Activated naive CD8-positive, alpha-beta T cell treated with anti-CD3 and anti-CD28 coated beads, Interleukin-2, amount 50 U/mL, for 24 hours (primary cell): ENCODE results near the gene SDHB.
A peak's percentile ranks its signal among the peaks of the same experiment; 100 is the strongest.
"Not testable (repeated sequence)": the region's sequence is repeated elsewhere in the genome, so short reads cannot be mapped to it uniquely, and the experiment has no call there.

Experiments
- ATAC-seq: fragments of 150-1000 bp; cut with Tn5 transposase; one replicate; pipeline ENCODE4 v1.10.0; 2021
- DNase-seq: peaks from one replicate; pipeline ENCODE4 v3.0.0; 2021
- H3K27ac Mint-ChIP-seq: one replicate; pipeline ENCODE4 v1.8.0; 2021; ENCODE audit warnings: mild to moderate bottlenecking, mixed read lengths
- H3K27me3 Mint-ChIP-seq: one replicate; pipeline ENCODE4 v1.8.0; 2021; ENCODE audit warnings: mixed read lengths
- H3K36me3 Mint-ChIP-seq: one replicate; pipeline ENCODE4 v1.8.0; 2021; ENCODE audit warnings: low read depth, mixed read lengths
- H3K4me1 Mint-ChIP-seq: one replicate; pipeline ENCODE4 v1.8.0; 2021; ENCODE audit warnings: mixed read lengths
- H3K4me3 Mint-ChIP-seq: one replicate; pipeline ENCODE4 v1.8.0; 2021; ENCODE audit warnings: mild to moderate bottlenecking, moderate library complexity, mixed read lengths
- H3K9me3 Mint-ChIP-seq: one replicate; pipeline ENCODE4 v1.8.0; 2021; ENCODE audit warnings: mixed read lengths

Gene SDHB

DNA sequence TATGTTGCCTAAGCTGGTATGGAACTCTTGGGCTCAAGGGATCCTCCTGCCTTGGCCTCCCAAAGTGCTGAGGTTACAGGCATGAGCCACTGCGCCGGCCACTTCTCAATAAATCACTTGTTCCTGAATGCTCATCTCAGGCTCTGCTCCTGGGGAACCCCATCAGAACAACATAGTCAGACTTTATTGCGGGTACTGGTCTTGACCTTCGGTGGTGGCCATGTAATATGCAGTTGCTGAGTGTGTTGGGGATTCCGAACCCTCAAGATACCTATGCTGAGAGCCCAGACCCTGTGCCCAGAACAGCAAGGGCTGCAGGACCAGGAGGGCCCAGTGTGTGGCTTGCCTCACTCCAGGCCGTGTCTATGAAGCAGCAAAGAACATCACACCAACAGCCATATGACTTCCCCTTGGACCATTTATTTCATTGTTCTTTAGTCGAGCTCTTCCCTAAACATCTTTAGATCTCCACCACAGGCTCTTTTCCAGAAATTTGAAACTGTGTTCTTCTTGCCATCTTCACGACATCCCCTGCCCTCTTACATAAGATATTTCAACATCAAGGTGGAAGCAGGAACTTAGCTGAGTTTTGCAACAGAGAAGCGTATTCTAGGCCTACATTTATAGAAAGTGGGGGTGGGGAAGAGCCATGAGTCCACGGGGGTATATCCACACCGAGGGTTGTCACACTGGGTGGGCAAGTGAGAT is 12.7 kb upstream of the SDHB start:
- Mint-ChIP-seq H3K4me3 (no peak overlapping the region), H3K9me3 (no peaks in the 10 kb centered on the region), H3K4me1 (peaks cover 2% of the 10 kb centered on the region), H3K27ac (no peak overlapping the region), H3K27me3 (peaks cover 4% of the 10 kb centered on the region), H3K36me3 (no peaks in the 10 kb centered on the region)
- DNase-seq (no peak), ATAC-seq (no peak)

DNA sequence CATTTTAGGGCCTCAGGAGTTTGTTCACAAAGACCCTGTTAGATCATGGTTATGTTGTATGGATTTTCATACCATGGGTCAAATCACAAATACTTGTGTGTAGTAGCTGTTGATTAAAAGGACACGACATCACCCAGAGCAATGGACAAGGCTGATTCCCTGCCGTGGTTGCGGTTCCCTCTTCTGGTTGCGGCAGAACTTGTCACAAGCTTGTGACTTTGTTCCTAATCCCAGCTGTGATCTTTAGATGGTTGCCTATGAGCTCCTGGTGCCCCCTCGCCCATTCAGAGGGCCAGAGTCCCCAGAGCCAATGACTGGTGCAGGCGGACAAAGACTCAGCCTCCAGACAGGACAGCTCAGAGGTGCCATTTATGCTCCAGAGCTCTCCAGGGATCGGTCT is 11.8 kb upstream of the SDHB start:
- Mint-ChIP-seq H3K9me3 (no peaks in the 10 kb centered on the region), H3K4me3 (no peak overlapping the region), H3K4me1 (peaks cover 2% of the 10 kb centered on the region), H3K27ac (no peak overlapping the region), H3K36me3 (no peaks in the 10 kb centered on the region), H3K27me3 (peaks cover 4% of the 10 kb centered on the region)
- ATAC-seq (no peak), DNase-seq (no peak)

DNA sequence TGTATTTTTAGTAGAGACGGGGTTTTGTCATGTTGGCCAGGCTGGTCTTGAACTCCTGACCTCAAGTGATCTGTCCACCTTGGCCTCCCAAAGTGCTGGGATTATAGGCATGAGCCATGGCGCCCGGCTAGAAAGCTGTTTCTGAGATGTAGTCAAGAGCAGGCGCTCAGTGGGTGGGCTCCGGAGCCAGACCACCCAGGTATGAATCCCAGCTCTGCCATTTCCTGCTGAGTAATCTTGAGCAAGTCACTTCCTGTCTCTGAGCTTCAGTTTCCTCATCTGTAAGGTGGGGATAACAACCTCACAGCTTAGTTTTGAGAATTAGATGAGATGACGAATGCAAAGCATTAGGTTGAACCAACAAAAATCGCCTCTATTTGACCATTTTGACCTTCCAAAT is 8.9 kb upstream of the SDHB start:
- not testable (repeated sequence) for H3K36me3 Mint-ChIP-seq, H3K4me3 Mint-ChIP-seq, H3K27ac Mint-ChIP-seq, ATAC-seq, H3K4me1 Mint-ChIP-seq, DNase-seq, H3K9me3 Mint-ChIP-seq
- peaks cover 10% of the 10 kb centered on the region for H3K27me3 Mint-ChIP-seq

DNA sequence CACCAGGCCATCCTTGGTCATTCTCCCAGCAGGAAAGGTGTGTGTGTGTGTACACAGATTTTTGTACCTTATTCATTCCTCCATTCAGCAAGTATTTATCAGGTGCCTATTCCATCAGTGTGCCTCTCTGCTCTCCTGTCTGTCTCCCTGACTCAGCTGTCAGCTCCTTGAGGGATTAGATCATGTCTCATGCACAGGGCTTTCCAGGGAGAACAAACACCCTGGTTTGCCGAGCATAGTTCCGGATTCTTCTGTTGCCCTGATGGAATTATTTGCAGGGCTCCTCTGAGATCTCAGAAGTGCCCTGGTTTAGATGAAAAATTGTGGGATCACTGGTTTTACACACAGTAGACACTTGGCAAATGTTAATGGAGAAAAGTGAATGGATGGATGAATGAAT is 8.1 kb upstream of the SDHB start:
- Mint-ChIP-seq H3K27me3 (peaks cover 10% of the 10 kb centered on the region), H3K4me3 (no peak overlapping the region), H3K4me1 (peaks cover 2% of the 10 kb centered on the region), H3K36me3 (no peaks in the 10 kb centered on the region), H3K27ac (no peak overlapping the region), H3K9me3 (no peaks in the 10 kb centered on the region)
- DNase-seq (no peak), ATAC-seq (no peak)

DNA sequence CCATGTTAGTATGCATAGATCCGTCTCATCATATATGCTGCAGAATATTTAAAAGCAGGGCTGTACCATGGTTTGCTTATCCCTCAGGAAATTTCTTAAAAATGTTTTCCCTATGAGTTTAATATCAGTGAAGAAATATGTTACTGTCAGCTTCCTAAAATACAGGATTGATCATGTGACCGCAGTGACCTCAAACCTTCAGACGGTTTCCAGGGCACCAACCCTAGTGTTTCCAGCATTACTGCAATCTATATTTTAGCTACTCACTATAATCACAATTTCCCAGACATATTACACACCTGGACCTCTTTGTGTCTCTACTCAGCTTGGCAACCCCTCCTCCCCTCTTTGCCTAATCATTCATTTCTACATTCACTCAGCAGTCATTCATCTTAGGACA is 7.7 kb upstream of the SDHB start:
- no peaks in the 10 kb centered on the region for H3K36me3 Mint-ChIP-seq

DNA sequence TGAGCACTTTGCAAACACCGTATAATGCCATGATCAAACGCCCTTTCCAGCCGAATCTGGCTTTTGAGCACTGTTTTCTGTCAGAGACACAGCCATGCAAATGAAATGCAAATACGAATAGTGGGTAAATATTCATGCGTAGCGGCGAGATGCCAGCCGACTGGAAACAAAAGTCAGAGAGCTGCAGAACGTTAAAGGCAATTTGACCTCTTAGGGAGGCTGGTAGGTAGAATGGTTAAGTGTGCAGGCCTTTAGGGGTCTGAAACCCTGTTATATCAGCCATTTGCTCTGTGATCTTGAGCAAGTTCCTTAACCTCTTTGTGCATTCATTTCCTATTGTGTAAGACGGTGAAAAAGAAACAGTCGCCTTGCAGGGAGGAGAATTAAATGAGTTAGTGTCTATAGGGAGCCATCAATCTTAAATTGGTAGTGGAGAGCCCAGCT is 6.5 kb upstream of the SDHB start:
- Mint-ChIP-seq H3K4me3 (no peak overlapping the region), H3K27me3 (peaks cover 10% of the 10 kb centered on the region), H3K9me3 (no peaks in the 10 kb centered on the region), H3K4me1 (peaks cover 2% of the 10 kb centered on the region), H3K36me3 (no peaks in the 10 kb centered on the region), H3K27ac (no peak overlapping the region)
- ATAC-seq (no peak), DNase-seq (no peak)

More for the DNA sequence above, 7.7 kb upstream of the SDHB start:
- DNase-seq (no peak), ATAC-seq (no peak)
- H3K4me3 Mint-ChIP-seq = no peak overlapping the region
- peaks cover 10% of the 10 kb centered on the region for H3K27me3 Mint-ChIP-seq
- no peaks in the 10 kb centered on the region for H3K9me3 Mint-ChIP-seq
- H3K4me1 Mint-ChIP-seq = peaks cover 2% of the 10 kb centered on the region
- H3K27ac Mint-ChIP-seq = no peak overlapping the region

DNA sequence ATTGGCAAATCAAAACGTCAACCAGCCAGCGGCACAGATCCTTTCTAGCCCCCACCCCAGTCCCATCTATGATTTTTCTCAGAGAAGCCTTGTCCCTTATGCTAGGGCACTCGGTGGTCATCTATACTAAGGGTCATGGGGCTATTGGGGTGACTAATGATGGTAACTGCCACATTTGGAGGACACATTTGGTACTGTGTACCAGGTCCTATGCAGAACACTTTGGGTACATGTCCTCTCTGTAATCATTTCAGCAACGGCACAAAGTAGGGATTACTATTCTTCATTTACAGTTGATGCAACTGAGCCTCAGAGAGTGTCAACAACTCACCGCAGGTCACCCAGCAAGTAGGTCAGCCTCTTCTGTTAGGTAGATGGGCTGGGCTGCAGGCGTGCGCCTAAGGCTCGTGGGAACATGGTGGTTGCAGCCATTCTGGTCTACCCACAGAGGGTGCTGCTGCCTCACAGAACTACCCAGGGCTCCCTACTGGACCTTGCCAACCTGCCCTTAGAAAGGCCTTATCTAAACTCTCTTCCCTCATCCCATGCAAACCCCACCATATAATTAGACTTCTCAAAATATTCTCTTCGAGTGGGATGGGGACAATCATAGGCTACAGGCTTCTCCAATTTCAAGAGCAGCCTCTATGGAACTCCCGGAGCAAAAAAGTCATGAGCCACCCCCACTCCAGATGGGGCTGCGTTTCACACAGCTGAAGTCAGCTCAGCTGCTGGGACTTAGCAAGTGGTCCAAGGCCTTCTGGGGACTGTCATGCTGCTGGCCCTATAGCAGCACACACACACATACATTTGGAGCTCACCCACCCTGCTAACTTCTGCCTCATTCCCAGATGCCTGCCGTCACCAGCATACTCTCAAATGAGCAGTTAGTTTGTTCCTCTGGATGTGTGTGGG is 5.8 kb upstream of the SDHB start:
- H3K36me3 Mint-ChIP-seq = no peaks in the 10 kb centered on the region
- peaks cover 5% of the 10 kb centered on the region for H3K4me1 Mint-ChIP-seq
- peaks cover 10% of the 10 kb centered on the region for H3K27me3 Mint-ChIP-seq
- no peaks in the 10 kb centered on the region for H3K9me3 Mint-ChIP-seq
- no peak overlapping the region for H3K4me3 Mint-ChIP-seq
- H3K27ac Mint-ChIP-seq = no peak overlapping the region
- peak; percentile 80 for ATAC-seq
- peak; percentile 37 for DNase-seq

DNA sequence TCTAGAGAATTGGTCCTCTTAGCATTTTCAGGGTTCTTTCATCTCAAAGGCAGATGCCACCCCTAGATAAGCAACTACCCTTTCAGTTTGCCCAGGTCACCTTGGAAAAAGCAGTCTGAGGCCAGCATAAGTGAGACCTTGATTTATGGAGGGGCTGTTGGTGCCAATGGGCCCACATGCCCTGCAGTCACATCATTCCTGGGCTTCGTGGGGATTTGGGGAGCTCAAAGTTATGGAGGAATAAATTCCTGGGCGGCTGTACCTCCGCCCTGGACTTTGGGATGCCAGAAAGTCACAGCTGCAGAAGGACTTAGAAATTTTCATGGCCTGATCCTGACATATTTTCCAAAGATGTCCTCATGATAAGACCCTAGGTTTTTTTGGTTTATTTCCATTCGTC is 2.7 kb upstream of the SDHB start:
- ATAC-seq (no peak), DNase-seq (no peak)
- Mint-ChIP-seq H3K4me1 (peaks cover 21% of the 10 kb centered on the region), H3K27ac (no peak overlapping the region), H3K36me3 (peaks cover 6% of the 10 kb centered on the region), H3K4me3 (no peak overlapping the region), H3K9me3 (no peaks in the 10 kb centered on the region), H3K27me3 (peaks cover 6% of the 10 kb centered on the region)

DNA sequence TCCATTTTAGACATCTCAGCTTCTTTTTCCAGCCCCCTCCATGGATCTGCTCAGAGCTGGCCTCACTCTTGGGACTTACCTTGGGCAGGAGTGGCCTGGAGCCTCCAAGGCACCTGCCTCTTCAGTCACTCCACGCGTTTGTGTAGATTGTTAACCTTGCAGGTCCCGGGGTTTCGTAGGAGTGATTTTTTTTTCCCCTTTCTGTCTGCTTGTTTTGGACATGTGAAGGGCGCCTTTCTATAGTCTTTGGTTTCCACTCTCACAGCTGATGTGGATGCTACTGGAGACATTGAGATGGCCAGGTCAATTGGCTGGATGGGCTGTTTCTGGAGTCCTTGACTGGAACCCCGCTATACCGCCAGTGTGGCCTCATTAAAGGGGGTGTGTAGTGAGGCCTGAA is 2.0 kb upstream of the SDHB start:
- no peak overlapping the region for H3K27ac Mint-ChIP-seq
- H3K9me3 Mint-ChIP-seq = no peaks in the 10 kb centered on the region
- no peak overlapping the region for H3K4me3 Mint-ChIP-seq

DNA sequence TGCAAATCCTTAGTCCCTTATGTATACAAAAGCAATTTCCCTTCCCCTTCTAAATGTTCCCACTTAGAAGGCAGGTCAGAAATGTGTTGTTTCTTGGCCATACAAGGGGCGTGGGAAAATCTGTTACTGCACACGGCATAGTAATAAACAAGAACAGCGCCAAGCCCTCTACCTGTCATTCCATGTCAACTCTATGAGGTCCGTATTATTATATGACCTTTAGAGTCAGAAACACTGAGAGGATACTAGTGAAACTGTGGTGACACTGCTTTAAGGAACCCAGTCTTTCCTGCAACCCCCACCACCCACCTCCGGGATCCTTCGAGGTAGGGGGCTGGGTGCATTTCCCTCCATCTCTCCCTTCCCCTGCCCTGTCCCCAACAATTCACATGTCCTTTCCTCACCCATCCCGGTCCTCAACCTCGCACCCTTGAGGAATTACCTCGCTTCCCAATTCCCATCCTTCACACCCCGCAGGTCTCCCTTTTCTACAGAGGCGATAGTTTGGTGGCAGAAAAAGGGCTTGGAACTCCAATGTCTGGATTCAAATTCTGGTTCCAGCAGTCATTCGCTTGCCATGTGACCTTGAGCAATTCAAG is 647 bp downstream of the SDHB start:
- peaks cover 30% of the 10 kb centered on the region for H3K4me1 Mint-ChIP-seq
- H3K27me3 Mint-ChIP-seq = peaks cover 3% of the 10 kb centered on the region
- H3K27ac Mint-ChIP-seq = peak overlapping the region; percentile 96
- no peak for ATAC-seq
- H3K36me3 Mint-ChIP-seq = peaks cover 17% of the 10 kb centered on the region
- DNase-seq = no peak
- no peaks in the 10 kb centered on the region for H3K9me3 Mint-ChIP-seq
- peak overlapping the region; percentile 99 for H3K4me3 Mint-ChIP-seq

More for the DNA sequence above, 2.0 kb upstream of the SDHB start:
- DNase-seq = no peak
- H3K27me3 Mint-ChIP-seq = peaks cover 6% of the 10 kb centered on the region
- H3K4me1 Mint-ChIP-seq = peaks cover 28% of the 10 kb centered on the region
- no peak for ATAC-seq
- H3K36me3 Mint-ChIP-seq = peaks cover 12% of the 10 kb centered on the region

DNA sequence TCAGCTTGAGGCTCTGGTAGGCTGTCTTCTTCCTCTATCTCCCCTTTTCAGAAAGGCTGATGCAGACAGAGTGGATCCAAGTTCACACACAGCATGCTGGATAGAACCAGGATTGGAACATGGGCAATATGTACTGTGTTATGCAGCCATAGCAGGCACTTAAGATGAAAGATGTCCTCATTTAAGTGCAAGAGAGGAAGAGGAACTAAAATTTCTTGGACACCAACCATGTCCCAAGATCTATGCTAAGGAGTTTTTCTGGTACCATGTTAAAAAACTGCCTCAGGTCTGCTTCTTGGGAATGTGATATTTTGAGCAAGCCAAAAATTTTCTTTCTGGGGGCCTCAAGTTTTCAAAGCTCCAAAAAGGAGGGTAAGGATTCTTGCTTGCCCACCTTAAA is 1.2 kb downstream of the SDHB start:
- ATAC-seq = no peak
- Mint-ChIP-seq H3K36me3 (peaks cover 17% of the 10 kb centered on the region), H3K4me3 (peak overlapping the region; percentile 99), H3K27ac (peak overlapping the region; percentile 15), H3K27me3 (no peaks in the 10 kb centered on the region), H3K4me1 (peaks cover 33% of the 10 kb centered on the region), H3K9me3 (no peaks in the 10 kb centered on the region)
- DNase-seq = no peak

DNA sequence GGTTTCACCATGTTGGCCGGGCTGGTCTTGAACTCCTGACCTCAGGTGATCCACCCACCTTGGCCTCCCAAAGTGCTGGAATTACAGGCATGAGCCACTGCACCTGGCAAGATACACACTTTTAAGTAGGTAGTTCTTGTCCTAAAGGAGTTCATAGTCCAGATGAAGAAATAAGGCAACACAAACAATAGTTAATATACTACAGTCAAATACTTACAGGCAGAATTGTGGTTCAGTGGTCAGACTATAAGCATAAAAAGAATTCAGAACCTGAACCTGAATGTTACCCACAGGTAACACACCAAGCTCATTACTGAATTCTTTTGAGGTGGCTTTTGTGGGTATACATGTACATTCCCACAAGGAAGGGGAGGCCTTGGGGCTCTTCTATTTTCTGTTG is 1.8 kb downstream of the SDHB start:
- H3K27ac Mint-ChIP-seq = no peak overlapping the region

DNA sequence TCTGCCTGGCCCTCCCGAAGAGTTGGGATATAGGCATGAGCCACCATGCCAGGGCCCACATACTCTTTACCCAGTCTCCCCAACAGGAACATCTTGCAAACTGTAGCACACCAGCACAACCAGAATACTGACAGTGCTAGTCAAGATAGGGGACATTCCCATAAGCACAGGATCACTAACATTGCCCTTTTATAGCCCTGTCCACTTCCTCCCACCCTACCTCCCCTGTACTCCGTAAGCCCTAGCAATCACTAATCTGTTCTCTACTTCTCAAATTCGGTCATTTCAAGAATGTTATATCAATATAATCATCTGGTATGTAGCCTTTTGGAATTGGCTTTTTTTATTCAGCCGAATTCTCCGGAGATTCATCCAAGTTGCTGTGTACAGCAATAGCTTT is 5.9 kb downstream of the SDHB start:
- no peaks in the 10 kb centered on the region for H3K27me3 Mint-ChIP-seq
- DNase-seq = no peak
- peaks cover 31% of the 10 kb centered on the region for H3K4me1 Mint-ChIP-seq
- ATAC-seq = no peak
- H3K36me3 Mint-ChIP-seq = peaks cover 31% of the 10 kb centered on the region
- H3K4me3 Mint-ChIP-seq = no peak overlapping the region
- no peak overlapping the region for H3K27ac Mint-ChIP-seq
- no peaks in the 10 kb centered on the region for H3K9me3 Mint-ChIP-seq

More for the DNA sequence above, 1.8 kb downstream of the SDHB start:
- Mint-ChIP-seq H3K4me1 (peaks cover 33% of the 10 kb centered on the region), H3K9me3 (no peaks in the 10 kb centered on the region), H3K36me3 (peaks cover 17% of the 10 kb centered on the region), H3K4me3 (peak overlapping the region; percentile 99), H3K27me3 (no peaks in the 10 kb centered on the region)
- DNase-seq (no peak), ATAC-seq (no peak)

DNA sequence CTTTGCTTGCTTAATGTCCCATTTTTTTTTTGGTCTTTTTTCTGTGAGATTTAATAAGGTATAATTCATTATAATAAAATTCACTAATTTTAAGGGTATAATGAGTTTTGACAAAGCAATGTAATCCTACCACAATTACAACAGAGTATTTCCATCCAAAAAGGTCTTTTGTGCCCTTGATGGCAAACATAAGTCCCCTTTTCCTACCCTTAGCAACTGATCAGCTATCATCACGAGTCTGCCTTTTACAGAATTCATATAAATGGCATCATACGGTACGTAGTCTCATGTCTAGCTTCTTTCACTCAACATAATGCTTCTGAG is 7.5 kb downstream of the SDHB start:
- ATAC-seq (no peak), DNase-seq (no peak)
- H3K27me3 Mint-ChIP-seq = no peaks in the 10 kb centered on the region
- no peak overlapping the region for H3K4me3 Mint-ChIP-seq
- H3K36me3 Mint-ChIP-seq = peaks cover 36% of the 10 kb centered on the region
- H3K9me3 Mint-ChIP-seq = no peaks in the 10 kb centered on the region
- H3K27ac Mint-ChIP-seq = no peak overlapping the region
- peaks cover 19% of the 10 kb centered on the region for H3K4me1 Mint-ChIP-seq
